Left colon (tissue), 2 donors: ENCODE measurements around the gene TGFBR2. TPM values are rescaled to one million over a fixed set of nuclear protein-coding genes. Genes with fewer than 3 reads are reported as not detected.

Source experiments
- ATAC-seq: fragments of 200-7000 bp; cut with Tn5 transposase; one replicate; pipeline ENCODE4 v1.9.1; 2020; ENCODE audit warnings: mild to moderate bottlenecking, moderate library complexity
- DNase-seq, 2 donors: peaks; one replicate each; pipeline ENCODE4 v3.0.0-alpha.2; 2020
- intact Hi-C, 2 donors: fragments of 100-400 bp; cut with DNase I in 1 of 2; cut with micrococcal nuclease in 1 of 2; formaldehyde crosslinking; loops; one replicate each; pipeline versions ENCODE4 v1.11.2 to v1.14.0; 2022; cut with DNase I, micrococcal nuclease
- total RNA-seq, 2 donors: library from RNA; stranded (reverse); fragmentation: NEBNext Ultra II Directional; extraction: Animal tissue kit (Norgen Biotek cat#: 25700); gene quantifications; one replicate each; pipeline ENCODE4 v1.2.1, GENCODE V29; 2021
- donor health status: DM: no; HTN: no; CAD: no.
- donor health status: DM: yes; HTN: yes; CAD: no.

The TGFBR2 gene
- total RNA-seq, 2 donors from 2014 or later = 43.0 to 57.6 TPM

- intact Hi-C loops = no loop called here
- DNase-seq = no peak
- ATAC-seq = peak; percentile 77
These were observed 114.3 kb downstream of the TGFBR2 start for GRCh38 chr3:30720586-30721313.

GRCh38 chr3:30721314-30721634 lies 114.9 kb downstream of the TGFBR2 start:
- ATAC-seq = no peak
- intact Hi-C loops = no loop called here

GRCh38 chr3:30723211-30723610 lies 116.8 kb downstream of the TGFBR2 start:
- DNase-seq (no peak), ATAC-seq (no peak)
- intact Hi-C loops = no loop called here

More at GRCh38 chr3:30721314-30721634, 114.9 kb downstream of the TGFBR2 start:
- no peak for DNase-seq

GRCh38 chr3:30724863-30725262 lies 118.5 kb downstream of the TGFBR2 start:
- intact Hi-C loops = no loop called here
- ATAC-seq = no peak
- no peak for DNase-seq

- no peak for ATAC-seq
- intact Hi-C loops = no loop called here
These were observed 121.7 kb downstream of the TGFBR2 start for GRCh38 chr3:30728143-30728542.

GRCh38 chr3:30729512-30729911 lies 123.1 kb downstream of the TGFBR2 start:
- no peak for ATAC-seq
- intact Hi-C loops = no loop called here
- no peak for DNase-seq

More at GRCh38 chr3:30728143-30728542, 121.7 kb downstream of the TGFBR2 start:
- DNase-seq = no peak

- ATAC-seq = no peak
- intact Hi-C loops = no loop called here
These were observed 123.5 kb downstream of the TGFBR2 start for GRCh38 chr3:30729936-30730335.

GRCh38 chr3:30730967-30731366 lies 124.6 kb downstream of the TGFBR2 start:
- DNase-seq (no peak), ATAC-seq (no peak)
- intact Hi-C loops = no loop called here

More at GRCh38 chr3:30729936-30730335, 123.5 kb downstream of the TGFBR2 start:
- no peak for DNase-seq

- intact Hi-C loops = no loop called here
- DNase-seq (no peak), ATAC-seq (no peak)
These were observed 126.8 kb downstream of the TGFBR2 start for GRCh38 chr3:30733209-30733608.

GRCh38 chr3:30733696-30734095 lies 127.3 kb downstream of the TGFBR2 start:
- intact Hi-C loops = no loop called here
- ATAC-seq = no peak
- no peak for DNase-seq

- intact Hi-C loops = no loop called here
- ATAC-seq (peak; percentile 97), DNase-seq (no peak)
These were observed 131.5 kb downstream of the TGFBR2 start for GRCh38 chr3:30737743-30738499.

GRCh38 chr3:30738605-30739004 lies 132.2 kb downstream of the TGFBR2 start:
- no peak for DNase-seq
- ATAC-seq = no peak
- intact Hi-C loops = no loop called here

- ATAC-seq (no peak), DNase-seq (no peak)
- intact Hi-C loops = no loop called here
These were observed 135.5 kb downstream of the TGFBR2 start for GRCh38 chr3:30741889-30742288.

- ATAC-seq = no peak
- no peak for DNase-seq
- intact Hi-C loops = no loop called here
These were observed 136.6 kb downstream of the TGFBR2 start for GRCh38 chr3:30742796-30743619.
